HL-60 (cell line): ENCODE data around the gene IL31.
A peak's percentile ranks its signal among the peaks of the same experiment; 100 is the strongest.

Experiments used
- DNase-seq, 2 experiments: peaks; one replicate each; pipeline ENCODE4 v3.0.0-alpha.2; 2010 to 2020; ENCODE audit warnings: low read depth in 1 of 2, low spot score in 1 of 2
- H3K27ac ChIP-seq: fragments of 250-450 bp; sonication (Bioruptor Pico); replicated peaks from 2 replicates; pipeline ENCODE4 v1.5.1; 2020; ENCODE audit warnings: mild to moderate bottlenecking, moderate library complexity
- H3K27me3 ChIP-seq: fragments of 250-450 bp; sonication (Bioruptor Pico); 2 replicates; pipeline ENCODE4 v1.5.1; 2021; ENCODE audit warnings: mild to moderate bottlenecking, moderate library complexity; ENCODE audit not compliant: insufficient read depth, poor library complexity, severe bottlenecking
- H3K4me3 ChIP-seq: replicated peaks from 2 replicates; pipeline ENCODE4 v1.5.1; 2011; ENCODE audit warnings: mild to moderate bottlenecking, control low read depth, low read length; ENCODE audit not compliant: insufficient read depth
- CTCF ChIP-seq: IDR thresholded peaks from one replicate; pipeline ENCODE4 v1.5.1; 2011; ENCODE audit warnings: low read length, control low read depth, inconsistent platforms; ENCODE audit not compliant: insufficient read depth
- GABPA ChIP-seq: IDR thresholded peaks from 2 replicates; pipeline ENCODE4 v1.6.1; 2012; ENCODE audit warnings: low read depth
- POLR2AphosphoS5 ChIP-seq: IDR thresholded peaks from 2 replicates; pipeline ENCODE4 v1.6.1; 2012; ENCODE audit warnings: low read depth
- SPI1 ChIP-seq: IDR thresholded peaks from 2 replicates; pipeline ENCODE4 v1.6.1; 2012; ENCODE audit warnings: low read depth, mild to moderate bottlenecking, borderline replicate concordance
- TF ChIP-seq, protein P1 (sequence below): IDR thresholded peaks from 2 replicates; pipeline ENCODE4 v1.6.1; 2012; ENCODE audit warnings: low read depth; ENCODE audit not compliant: insufficient replicate concordance

The IL31 gene

DNA sequence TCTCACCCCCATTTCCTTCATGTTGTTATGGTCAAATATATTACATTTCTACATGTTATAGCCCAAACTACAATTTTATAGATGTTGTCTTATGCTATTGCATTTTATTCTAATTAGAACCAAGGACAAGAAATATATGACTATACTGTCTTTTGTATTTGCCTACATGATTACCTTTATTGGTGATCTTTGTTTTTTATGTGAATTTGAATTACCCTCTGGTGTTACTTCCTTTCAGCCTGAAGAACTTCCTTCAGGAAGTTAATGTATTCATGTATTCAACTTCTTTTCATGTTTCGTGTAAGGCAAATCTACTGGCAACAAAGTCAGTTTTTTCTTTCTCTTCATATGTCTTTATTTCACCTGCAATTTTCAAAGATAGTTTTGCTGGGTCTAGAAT lies 20.8 kb upstream of the IL31 start:
- TF ChIP-seq POLR2AphosphoS5: no peak
- Histone ChIP-seq H3K27me3 (no peaks in the 10 kb centered on the region), H3K4me3 (no peak overlapping the region), H3K27ac (no peak overlapping the region)
- no peak for DNase-seq

- Histone ChIP-seq H3K4me3 (no peak overlapping the region), H3K27me3 (no peaks in the 10 kb centered on the region), H3K27ac (no peak overlapping the region)
- TF ChIP-seq GABPA (no peak), POLR2AphosphoS5 (no peak), CTCF (no peak), SPI1 (no peak)
- TF ChIP-seq, protein P1, sequence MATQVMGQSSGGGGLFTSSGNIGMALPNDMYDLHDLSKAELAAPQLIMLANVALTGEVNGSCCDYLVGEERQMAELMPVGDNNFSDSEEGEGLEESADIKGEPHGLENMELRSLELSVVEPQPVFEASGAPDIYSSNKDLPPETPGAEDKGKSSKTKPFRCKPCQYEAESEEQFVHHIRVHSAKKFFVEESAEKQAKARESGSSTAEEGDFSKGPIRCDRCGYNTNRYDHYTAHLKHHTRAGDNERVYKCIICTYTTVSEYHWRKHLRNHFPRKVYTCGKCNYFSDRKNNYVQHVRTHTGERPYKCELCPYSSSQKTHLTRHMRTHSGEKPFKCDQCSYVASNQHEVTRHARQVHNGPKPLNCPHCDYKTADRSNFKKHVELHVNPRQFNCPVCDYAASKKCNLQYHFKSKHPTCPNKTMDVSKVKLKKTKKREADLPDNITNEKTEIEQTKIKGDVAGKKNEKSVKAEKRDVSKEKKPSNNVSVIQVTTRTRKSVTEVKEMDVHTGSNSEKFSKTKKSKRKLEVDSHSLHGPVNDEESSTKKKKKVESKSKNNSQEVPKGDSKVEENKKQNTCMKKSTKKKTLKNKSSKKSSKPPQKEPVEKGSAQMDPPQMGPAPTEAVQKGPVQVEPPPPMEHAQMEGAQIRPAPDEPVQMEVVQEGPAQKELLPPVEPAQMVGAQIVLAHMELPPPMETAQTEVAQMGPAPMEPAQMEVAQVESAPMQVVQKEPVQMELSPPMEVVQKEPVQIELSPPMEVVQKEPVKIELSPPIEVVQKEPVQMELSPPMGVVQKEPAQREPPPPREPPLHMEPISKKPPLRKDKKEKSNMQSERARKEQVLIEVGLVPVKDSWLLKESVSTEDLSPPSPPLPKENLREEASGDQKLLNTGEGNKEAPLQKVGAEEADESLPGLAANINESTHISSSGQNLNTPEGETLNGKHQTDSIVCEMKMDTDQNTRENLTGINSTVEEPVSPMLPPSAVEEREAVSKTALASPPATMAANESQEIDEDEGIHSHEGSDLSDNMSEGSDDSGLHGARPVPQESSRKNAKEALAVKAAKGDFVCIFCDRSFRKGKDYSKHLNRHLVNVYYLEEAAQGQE: no peak
- DNase-seq: no peak
These were observed 18.4 kb upstream of the IL31 start for GRCh38 chr12:122192441-122192840.

- H3K27me3 ChIP-seq: no peaks in the 10 kb centered on the region
- peak; percentile 26 to 70 for DNase-seq
- H3K27ac ChIP-seq: no peak overlapping the region
- H3K4me3 ChIP-seq: no peak overlapping the region
- TF ChIP-seq CTCF: peak; percentile 87
- TF ChIP-seq, protein P1: no peak
These were observed 17.0 kb upstream of the IL31 start for GRCh38 chr12:122190842-122191668.

DNA sequence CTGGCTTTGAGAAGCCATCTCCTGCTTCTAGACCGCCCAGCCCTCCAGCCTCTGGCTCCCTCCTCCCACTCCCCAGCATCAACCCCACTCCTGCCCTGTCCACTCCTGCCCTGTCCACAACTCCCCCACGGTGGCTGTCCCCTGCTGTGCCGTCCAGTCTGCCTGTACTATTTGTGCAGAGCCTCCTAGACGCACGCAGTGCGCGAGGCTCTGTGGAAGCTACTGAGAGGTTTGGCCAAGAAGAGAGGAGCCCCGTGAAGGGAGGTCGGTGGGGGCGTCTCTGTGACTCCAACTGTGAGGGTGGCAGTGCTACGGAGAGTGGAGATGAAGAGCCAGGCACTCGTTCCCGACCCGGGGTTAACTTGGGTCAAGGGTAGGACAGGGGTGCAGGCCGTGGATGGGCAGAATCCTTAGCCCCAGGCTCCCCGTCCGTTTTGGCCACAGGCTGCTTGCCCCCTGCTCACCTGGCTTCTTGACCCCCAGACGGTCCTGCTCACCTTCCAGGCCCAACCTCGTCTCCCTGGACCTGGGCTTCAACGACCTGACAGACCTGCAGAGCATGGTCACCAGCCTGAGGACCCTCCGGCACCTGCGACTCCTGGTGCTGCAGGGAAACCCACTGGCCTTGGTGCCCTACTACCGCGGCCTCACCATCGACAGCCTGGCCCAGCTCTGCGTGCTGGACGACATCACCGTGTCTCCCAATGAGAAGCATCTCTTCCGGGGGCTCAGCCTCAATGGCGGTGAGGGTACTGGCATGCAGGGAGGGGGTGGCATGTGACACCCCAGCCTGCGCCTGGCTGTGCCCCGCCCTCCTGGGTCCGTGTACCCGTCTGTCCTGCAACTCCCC lies 15.8 kb upstream of the IL31 start:
- no peak for TF ChIP-seq CTCF
- no peak for TF ChIP-seq GABPA
- TF ChIP-seq SPI1: no peak
- TF ChIP-seq, protein P1: no peak
- TF ChIP-seq POLR2AphosphoS5: no peak
- Histone ChIP-seq H3K27me3 (no peaks in the 10 kb centered on the region), H3K27ac (no peak overlapping the region), H3K4me3 (no peak overlapping the region)
- no peak for DNase-seq
